HG03342 (cell line): ENCODE data around the gene RXFP1.
A peak's percentile ranks its signal among the peaks of the same experiment; 100 is the strongest.

ENCODE experiments used
- ATAC-seq: cut with Tn5 transposase; IDR thresholded peaks from one replicate; pipeline ENCODE4 v1.9.1; 2021; ENCODE audit warnings: mild to moderate bottlenecking, moderate library complexity; ENCODE audit not compliant: unreplicated experiment

RXFP1 gene

GRCh38 chr4:158521484-158522088 is at the start of gene RXFP1:
RXFP1 (plus strand) TSS chr4:158521882; CDS start chr4:158521977, 95 bp downstream.
- no peak for ATAC-seq

DNA sequence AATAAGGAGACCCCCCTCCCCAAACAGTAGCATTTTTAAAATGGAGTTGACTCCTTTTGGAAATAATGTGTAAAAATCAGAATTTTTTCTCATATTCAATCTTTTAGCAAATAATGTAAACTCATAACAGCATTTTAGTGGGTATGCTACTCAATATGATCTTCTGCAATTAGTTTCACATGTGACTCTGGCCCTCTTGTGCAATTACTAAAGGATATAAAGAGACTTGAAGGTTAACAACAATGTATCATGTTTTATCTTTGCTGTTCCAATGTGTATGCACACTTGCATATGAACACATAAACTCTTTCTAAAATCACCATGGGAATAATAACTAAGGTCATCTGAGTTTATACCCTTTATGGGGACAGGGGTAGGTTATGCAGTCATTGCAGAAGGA is 39.9 kb upstream of the RXFP1 start:
- no peak for ATAC-seq

DNA sequence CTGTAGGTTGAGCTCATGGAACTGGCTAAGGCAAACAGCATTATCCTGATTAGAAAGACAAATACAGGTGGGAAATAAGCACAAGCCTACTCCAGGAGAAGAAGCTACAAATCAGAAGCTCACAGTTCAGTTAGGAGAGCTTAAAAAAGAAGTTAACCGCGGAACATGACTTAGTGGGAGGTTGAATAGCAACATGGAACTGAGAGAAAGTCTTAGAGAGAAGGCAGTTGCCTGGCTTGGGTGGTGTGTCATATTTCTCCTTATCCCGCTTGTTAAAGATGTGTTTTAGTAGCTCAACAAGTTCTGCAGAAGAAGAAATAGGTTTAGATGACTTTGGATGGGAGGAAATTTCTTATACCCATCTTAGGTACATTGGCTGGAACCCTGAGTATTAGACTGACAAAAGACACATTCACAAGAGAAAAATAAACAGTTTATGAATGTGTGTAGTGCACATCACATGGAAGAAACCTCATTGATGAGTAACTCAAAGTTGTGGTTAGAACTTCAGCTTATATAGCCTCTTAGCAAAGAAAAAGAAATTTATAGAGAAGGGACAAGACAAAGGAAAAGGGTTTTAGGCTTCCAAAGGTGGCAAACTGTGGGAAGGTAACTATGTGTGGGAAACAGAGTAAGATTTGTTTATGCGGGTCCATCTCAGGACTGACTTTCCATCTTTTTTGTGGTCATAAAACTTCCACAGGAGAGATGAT is 37.4 kb upstream of the RXFP1 start:
- no peak for ATAC-seq

DNA sequence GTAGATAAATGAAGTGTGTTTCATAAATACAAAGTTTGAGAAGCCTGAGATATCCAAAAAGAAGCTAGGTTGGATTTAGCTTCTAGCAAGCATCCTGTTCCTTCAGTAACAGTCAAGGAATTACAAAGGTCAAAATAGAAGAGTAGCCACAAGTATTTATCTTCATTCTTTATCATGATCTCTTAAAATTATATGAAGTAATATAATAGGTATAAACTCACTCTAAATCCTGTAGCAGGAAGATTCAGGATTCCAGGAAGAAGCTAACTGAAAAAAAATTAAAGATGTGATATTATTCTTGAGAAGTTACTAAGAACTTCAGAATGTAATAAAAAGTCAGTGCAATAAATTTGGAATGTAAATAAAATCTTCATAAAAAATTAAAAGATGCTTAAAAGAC is 31.1 kb upstream of the RXFP1 start:
- ATAC-seq = no peak

DNA sequence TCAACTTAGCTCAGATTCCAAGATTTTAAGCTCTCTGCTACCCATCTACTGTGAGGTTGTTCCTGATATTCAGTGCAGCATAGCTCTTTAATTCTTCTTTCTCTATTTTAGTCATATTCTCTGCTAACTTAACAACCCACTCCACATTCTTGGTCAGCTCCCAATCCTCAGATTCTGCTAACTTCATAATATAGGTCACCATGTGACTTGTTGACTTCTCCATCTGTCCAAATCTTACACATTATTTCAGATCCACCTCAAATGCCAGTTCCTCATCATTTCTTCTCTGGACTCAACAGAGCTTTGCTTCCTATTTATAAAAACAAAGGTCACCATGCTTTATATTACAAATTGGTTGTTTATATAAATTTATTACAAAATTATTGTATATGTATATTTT is 29.3 kb upstream of the RXFP1 start:
- ATAC-seq = no peak

DNA sequence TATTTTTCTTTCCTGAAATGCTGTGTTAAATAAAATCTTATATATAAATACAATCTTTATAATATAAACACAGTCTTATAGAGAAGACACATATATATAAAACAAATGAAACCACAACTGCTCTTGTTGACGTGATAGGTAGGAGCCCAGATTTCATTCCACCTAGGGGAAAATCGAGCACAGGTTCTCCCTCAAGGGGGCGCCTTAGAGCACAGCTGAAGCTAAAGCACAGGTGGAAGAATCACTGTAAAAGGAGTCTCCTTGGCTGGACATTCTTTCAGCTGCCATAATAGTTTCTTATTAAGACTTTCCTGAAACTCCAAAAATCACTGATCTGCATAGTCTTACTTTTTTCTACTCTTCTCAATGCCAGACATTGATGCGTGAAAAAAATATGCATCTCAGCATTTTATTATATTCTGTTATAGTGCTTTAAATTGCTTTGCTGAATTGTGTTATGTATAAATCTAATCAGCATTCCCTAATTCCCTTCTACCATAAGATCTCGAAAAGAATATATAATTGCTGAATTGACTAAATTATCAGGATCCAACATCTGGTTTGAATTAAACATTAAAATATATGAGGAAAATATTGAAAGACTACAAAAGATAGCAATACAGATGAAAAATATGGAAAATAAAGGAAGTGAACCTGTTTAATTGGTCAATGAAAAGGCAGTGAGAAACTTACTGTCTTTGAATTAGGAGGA is 25.5 kb upstream of the RXFP1 start:
- peak; percentile 63 for ATAC-seq

- ATAC-seq = no peak
Observed at GRCh38 chr4:158500054-158500453, 21.6 kb upstream of the RXFP1 start.

GRCh38 chr4:158513256-158513655 is 8.4 kb upstream of the RXFP1 start:
- ATAC-seq = no peak

DNA sequence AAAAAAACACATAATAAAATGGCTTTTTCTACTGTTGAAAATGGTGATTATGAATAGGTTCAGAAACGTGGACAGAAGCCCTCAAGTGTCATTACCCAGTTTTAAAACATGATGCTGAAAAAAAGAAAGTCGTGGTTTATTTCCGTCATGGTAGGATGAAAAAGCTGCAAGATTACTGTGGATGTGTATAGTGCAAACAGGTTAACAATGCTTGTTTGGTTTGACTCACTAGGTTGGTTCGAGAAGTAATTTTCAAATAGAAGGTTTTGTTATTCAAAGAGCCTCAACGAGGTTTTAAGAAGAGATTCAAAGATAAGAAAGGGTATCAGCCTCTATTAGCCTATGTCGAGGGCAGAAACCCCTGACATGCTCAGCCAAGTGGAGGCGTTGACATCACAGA is 2.5 kb upstream of the RXFP1 start:
- no peak for ATAC-seq

DNA sequence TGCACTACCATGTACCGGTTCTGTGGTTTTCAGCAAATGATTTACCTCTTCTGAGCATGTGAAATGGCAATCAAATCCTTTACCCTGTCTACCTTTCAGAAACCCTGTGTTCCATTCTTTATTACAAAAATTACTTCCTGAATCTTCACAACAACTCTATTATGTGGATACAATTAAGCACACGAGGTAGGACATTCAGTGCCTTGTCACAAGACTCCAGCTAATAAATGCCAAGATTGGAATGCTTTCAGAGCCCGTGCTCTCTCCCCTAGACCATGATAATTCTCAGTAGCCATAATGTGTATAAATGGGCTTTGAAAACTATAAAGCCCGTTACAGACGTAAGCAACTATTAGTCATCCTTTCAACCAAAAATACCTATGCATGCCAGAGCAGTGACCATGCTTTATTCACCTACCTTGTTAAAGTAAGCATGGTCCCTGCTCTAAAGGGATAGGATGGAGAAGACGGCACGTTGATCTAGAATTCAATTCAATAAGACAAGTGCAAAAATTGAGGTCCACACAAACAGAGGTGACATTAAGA is 2.4 kb downstream of the RXFP1 start:
- ATAC-seq = no peak

GRCh38 chr4:158527516-158527915 is 5.8 kb downstream of the RXFP1 start:
- ATAC-seq = no peak

DNA sequence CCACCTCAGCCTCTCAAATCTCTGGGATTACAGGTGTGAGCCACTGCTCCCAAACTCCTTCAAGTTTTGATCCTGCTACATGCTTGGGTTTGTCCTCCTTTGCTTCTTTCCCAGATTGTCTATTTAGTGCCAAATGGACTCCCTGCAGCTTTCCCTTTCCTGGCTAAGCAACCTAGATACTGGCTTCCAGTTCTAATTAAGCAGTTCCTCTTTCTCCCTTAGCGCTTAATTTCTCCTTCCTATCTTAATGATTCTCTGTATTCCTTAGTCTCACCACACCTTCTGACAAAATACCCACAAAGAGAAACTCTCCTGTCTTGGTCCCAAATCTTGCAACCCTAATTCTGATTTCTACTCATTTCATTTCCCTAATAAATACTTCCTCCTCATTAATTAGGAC is 7.8 kb downstream of the RXFP1 start:
- ATAC-seq = no peak

- no peak for ATAC-seq
Observed at GRCh38 chr4:158530381-158530780, 8.7 kb downstream of the RXFP1 start.

DNA sequence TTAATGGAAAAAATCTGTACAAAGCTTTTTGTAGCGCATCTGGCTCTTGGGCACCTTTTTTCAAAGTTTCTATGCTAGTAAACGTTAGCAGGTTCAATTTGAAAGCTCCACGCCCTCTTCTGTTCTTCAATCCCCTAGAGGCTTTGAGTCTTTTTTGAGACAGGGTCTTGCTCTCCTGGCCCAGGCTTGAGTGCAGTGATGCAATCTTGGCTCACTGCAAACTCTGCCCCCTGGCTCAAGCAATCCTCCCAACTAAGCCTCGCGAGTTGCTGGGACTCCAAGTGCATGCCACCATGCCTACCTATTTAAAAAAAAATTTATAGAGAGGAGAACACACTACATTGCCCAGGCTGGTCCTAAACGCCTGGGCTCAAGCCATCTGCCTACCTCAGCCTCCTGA is 9.2 kb downstream of the RXFP1 start:
- ATAC-seq = no peak

DNA sequence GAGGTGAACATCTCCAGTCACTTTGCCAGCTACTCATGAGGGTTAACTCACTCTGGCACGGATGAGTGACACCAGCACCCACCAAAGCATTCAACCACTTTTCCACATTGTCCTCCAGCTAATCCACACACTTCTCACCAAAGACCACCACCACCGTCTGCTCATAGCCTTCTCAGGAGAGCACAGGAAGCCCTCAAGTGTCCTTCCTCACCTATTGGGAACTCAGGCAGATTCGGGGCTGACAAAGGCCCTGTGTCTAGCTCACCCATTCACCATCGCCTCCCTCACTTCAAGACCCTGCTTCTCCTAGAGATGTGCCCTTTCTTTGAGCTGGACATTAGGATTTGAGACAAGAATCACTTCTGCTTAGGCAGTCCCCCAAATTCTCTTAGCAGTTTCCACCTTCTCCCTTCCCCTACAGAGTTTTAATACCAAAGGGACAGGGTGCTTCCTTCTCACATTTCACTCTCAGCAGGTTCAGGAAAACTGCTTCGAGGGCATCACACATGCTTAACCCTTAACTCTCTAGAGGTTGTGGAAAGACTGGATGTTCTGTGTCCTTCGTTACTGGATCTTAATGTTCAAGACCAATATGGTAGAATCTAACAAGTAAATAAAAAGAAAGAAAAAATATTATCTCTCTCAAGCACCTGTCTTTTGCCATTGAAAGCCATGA is 11.0 kb downstream of the RXFP1 start:
- ATAC-seq = no peak

DNA sequence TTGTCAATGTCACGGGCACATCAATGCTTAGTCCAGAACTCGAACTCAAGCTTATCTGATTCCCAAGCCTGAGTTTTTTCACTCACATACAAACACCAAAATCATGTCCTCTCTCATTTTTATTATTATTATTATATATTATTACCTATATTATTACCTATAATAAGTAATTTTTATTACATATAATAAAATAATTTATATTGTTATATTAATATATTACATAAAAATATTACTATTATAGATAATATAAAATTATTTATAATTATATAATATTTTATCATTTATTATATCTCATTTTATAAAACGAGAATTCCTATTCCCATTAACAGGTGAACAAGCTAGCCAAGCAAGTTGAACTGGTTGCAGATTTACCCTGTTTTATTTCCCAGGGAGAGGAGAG is 13.0 kb downstream of the RXFP1 start:
- no peak for ATAC-seq

DNA sequence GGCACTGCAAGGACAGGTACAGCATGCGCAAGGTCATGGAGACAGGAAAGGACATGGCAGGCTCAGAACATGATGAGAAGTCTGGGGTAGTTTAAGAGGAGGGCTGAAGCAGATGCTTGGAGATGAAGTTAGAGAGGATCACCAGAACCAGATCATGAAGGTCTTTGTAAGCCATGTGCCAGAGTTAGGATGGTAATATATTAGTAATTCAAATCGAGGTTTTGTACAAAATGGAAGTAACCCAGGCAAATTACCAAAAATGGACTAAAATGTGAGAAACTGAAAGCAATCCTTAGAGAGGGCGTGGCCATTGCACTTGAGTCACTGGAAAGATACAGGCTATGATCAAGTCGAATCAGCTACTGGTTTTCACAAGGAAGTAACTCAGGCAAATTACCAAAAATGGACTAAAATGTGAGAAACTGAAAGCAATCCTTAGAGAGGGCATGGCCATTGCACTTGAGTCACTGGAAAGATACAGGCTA is 13.5 kb downstream of the RXFP1 start:
- peak; percentile 75 for ATAC-seq

DNA sequence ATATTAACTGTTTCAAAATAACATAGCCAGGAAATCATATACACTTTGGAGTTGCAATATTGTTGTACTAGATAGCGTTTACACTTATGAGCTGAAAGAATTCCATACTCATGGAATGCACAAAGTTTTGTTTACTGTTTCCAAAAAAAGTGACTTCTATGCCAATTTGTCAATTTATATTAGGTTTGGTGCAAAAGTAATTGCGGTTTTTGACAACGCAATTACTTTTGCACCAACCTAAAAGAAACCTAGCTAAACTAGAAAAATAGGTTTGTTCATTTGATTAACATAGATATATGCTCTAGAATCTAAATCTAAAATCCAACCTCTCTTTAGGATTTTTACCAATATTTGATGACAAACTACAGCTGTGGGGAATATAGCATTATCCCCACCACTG is 15.2 kb downstream of the RXFP1 start:
- no peak for ATAC-seq

- no peak for ATAC-seq
Observed at GRCh38 chr4:158538176-158538575, 16.5 kb downstream of the RXFP1 start.

DNA sequence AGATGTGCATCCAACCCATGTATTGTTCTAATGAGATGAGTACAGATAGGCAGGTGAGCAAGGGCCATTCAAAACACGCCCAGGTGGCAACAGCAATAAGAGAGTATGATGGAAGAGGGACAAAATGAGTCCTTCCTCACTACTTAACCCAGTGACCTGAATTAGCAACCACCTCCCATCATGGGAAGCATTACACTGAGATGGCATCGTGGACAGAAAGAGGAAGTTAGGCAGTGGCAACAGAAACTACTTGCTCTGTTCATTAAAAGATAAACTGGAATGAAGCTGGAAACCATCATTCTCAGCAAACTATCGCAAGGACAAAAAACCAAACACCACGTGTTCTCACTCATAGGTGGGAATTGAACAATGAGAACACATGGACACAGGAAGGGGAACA is 17.2 kb downstream of the RXFP1 start:
- no peak for ATAC-seq
